ENCODE results near the gene MDK. TPM values are rescaled to one million over a fixed set of nuclear protein-coding genes. Genes with fewer than 3 reads are reported as not detected.

MDK gene
- total RNA-seq, 2 experiments from 2014 or later = 1.6 to 5.0 TPM

DNA sequence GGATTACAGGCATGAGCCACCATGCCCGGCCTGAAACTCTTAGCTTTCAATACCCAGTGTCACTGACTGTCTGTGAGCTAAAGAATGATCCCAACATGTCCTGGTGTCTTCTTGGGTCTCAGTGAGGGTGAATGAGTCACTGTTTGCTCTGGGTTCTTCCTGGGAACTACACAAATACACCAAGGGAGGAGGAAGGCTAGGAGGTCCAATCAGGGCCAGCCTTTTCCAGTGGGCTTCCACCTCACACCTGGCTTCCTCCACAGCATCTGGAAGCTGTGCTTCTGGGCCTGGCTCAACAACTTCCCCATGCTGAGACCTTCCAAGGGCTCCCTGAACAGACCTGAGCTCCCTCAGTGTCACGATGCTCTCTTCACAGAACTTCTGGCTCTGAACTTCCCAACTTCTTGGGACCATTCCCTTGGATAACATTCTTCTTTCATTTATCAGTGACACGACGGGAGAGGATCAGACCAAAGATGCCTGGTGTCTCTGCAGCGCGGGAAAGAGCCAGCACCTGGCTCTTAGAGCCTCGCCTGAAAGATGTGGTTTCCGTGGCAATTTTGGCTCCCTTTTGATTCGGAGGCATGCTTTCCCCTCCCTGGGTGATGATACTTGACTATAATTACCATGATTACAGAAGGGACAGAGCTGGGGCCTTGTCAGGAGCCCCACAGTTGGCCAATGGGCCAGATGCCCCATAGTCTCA, 32.4 kb downstream of the MDK start:
- H3K27ac Mint-ChIP-seq = peak overlapping the region; percentile 22
- H3K4me3 Mint-ChIP-seq = no peak overlapping the region
- no peak for DNase-seq
- H3K36me3 Mint-ChIP-seq = peaks cover 9% of the 10 kb centered on the region
- peaks cover 3% of the 10 kb centered on the region for H3K4me1 Mint-ChIP-seq
- CTCF ChIA-PET = interaction anchor here (0.8 kb wide), 1 partner anchor 14 kb away, joined by 3 read pairs; no protein-coding TSS in a partner anchor
- no peaks in the 10 kb centered on the region for H3K9me3 Mint-ChIP-seq (ENCODE audit: low read depth)
- H3K27me3 Mint-ChIP-seq = no peaks in the 10 kb centered on the region
- no peak for ATAC-seq

DNA sequence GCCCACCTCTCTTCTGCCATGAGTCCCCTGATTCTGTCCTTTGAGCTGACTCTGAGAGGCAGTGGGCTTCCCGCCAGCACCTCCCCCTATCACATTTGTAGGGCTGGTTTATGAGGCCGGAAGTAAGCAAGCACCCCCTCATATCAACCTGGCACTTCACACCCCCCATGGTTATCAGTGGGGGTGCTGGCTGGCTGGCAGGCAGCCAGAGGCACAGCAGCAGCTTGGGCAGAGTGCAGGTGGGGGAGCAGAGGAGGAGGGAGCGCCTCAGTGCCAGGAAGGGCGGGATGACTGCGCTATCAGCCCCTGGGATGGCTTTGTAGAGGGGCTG, 33.0 kb downstream of the MDK start:
- H3K27me3 Mint-ChIP-seq = no peaks in the 10 kb centered on the region
- DNase-seq (no peak), ATAC-seq (no peak)
- CTCF ChIA-PET = no interaction called here
- H3K36me3 Mint-ChIP-seq = peaks cover 9% of the 10 kb centered on the region
- no peaks in the 10 kb centered on the region for H3K9me3 Mint-ChIP-seq (ENCODE audit: low read depth)
- H3K4me3 Mint-ChIP-seq = no peak overlapping the region
- H3K4me1 Mint-ChIP-seq = peaks cover 3% of the 10 kb centered on the region
- H3K27ac Mint-ChIP-seq = peak overlapping the region; percentile 22

- Mint-ChIP-seq H3K36me3 (peaks cover 9% of the 10 kb centered on the region), H3K27ac (no peak overlapping the region), H3K9me3 (ENCODE audit: low read depth) (no peaks in the 10 kb centered on the region), H3K4me3 (no peak overlapping the region), H3K4me1 (peaks cover 3% of the 10 kb centered on the region), H3K27me3 (no peaks in the 10 kb centered on the region)
- ATAC-seq (no peak), DNase-seq (no peak)
- CTCF ChIA-PET = no interaction called here
These were observed 33.4 kb downstream of the MDK start for GRCh38 chr11:46414879-46415278.

- H3K36me3 Mint-ChIP-seq = peaks cover 10% of the 10 kb centered on the region
- CTCF ChIA-PET = no interaction called here
- no peak overlapping the region for H3K27ac Mint-ChIP-seq
- no peak for DNase-seq
- no peak for ATAC-seq
- H3K9me3 Mint-ChIP-seq (ENCODE audit: low read depth) = no peaks in the 10 kb centered on the region
- peaks cover 6% of the 10 kb centered on the region for H3K4me1 Mint-ChIP-seq
- no peaks in the 10 kb centered on the region for H3K27me3 Mint-ChIP-seq
- no peak overlapping the region for H3K4me3 Mint-ChIP-seq
These were observed 36.2 kb downstream of the MDK start for GRCh38 chr11:46417711-46418110.

GRCh38 chr11:46418751-46419150, 37.3 kb downstream of the MDK start:
- no peak overlapping the region for H3K27ac Mint-ChIP-seq
- no peak for ATAC-seq
- CTCF ChIA-PET = interaction anchor here (1.5 kb wide), 1 partner anchor 8 kb away, joined by 4 read pairs; no protein-coding TSS in a partner anchor
- H3K4me1 Mint-ChIP-seq = peaks cover 6% of the 10 kb centered on the region
- peaks cover 10% of the 10 kb centered on the region for H3K36me3 Mint-ChIP-seq
- H3K9me3 Mint-ChIP-seq (ENCODE audit: low read depth) = no peaks in the 10 kb centered on the region
- no peaks in the 10 kb centered on the region for H3K27me3 Mint-ChIP-seq
- H3K4me3 Mint-ChIP-seq = no peak overlapping the region
- DNase-seq = no peak

DNA sequence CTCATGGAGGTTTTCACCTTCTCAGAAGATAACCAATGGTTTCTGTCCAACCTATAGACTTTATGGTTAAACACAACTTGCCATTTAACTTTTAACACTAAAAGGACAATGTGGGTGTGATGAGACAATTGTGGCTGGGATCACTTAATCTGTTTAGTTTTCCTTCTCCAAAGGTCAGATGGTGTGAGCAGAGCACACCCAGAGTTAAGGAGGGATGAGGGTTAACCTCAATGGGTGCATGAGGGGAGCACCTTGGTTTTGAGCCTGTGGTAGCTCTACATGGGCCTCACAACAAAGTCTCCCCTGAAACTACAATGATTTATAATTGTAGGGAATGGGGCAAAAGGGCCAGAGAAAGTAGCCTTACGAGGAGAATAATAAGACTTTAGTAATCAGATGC, 39.0 kb downstream of the MDK start:
- ATAC-seq = no peak
- Mint-ChIP-seq H3K4me3 (no peak overlapping the region), H3K27me3 (no peaks in the 10 kb centered on the region), H3K27ac (no peak overlapping the region), H3K4me1 (peaks cover 3% of the 10 kb centered on the region), H3K36me3 (peaks cover 5% of the 10 kb centered on the region), H3K9me3 (ENCODE audit: low read depth) (no peaks in the 10 kb centered on the region)
- CTCF ChIA-PET = no interaction called here
- DNase-seq = no peak

GRCh38 chr11:46421257-46421880, 39.9 kb downstream of the MDK start:
- Mint-ChIP-seq H3K4me1 (peaks cover 3% of the 10 kb centered on the region), H3K4me3 (no peak overlapping the region), H3K27ac (no peak overlapping the region), H3K36me3 (peaks cover 5% of the 10 kb centered on the region), H3K9me3 (ENCODE audit: low read depth) (no peaks in the 10 kb centered on the region), H3K27me3 (no peaks in the 10 kb centered on the region)
- CTCF ChIA-PET = interaction anchor here (0.5 kb wide), 1 partner anchor 209 kb away, joined by 5 read pairs; no protein-coding TSS in a partner anchor
- no peak for DNase-seq
- ATAC-seq = no peak

- Mint-ChIP-seq H3K27me3 (no peaks in the 10 kb centered on the region), H3K36me3 (peaks cover 5% of the 10 kb centered on the region), H3K4me1 (peaks cover 3% of the 10 kb centered on the region), H3K4me3 (no peak overlapping the region), H3K9me3 (ENCODE audit: low read depth) (no peaks in the 10 kb centered on the region), H3K27ac (no peak overlapping the region)
- CTCF ChIA-PET = no interaction called here
- ATAC-seq (no peak), DNase-seq (no peak)
These were observed 41.1 kb downstream of the MDK start for GRCh38 chr11:46422588-46422987.

GRCh38 chr11:46426233-46426991, 44.9 kb downstream of the MDK start:
- Mint-ChIP-seq H3K36me3 (peaks cover 11% of the 10 kb centered on the region), H3K4me3 (no peak overlapping the region)

DNA sequence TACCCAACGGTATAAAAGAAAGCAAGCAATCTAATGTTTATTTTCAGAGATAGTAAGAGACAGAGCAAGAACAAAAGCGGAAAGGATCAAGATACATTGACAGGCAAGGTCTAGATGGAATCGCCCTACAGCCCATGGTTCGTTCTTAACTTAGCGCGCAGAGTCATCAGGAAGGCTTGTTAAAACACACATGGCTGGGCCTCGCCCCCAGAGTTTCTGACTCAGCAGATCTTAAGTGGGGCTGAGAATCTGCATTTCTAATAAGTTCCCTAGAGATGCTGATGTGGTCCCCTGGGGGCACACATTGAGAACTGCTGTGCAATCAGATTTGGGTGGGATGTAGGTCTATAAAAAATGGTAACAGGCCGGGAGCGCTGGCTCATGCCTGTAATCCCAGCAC, 45.9 kb downstream of the MDK start:
- H3K27ac Mint-ChIP-seq = no peak overlapping the region
- no peaks in the 10 kb centered on the region for H3K27me3 Mint-ChIP-seq
- H3K36me3 Mint-ChIP-seq = peaks cover 14% of the 10 kb centered on the region
- CTCF ChIA-PET = interaction anchor here (0.7 kb wide), 1 partner anchor 122 kb away, joined by 3 read pairs; no protein-coding TSS in a partner anchor
- H3K9me3 Mint-ChIP-seq (ENCODE audit: low read depth) = no peaks in the 10 kb centered on the region
- ATAC-seq (no peak), DNase-seq (no peak)
- H3K4me3 Mint-ChIP-seq = no peak overlapping the region
- no peaks in the 10 kb centered on the region for H3K4me1 Mint-ChIP-seq

More at GRCh38 chr11:46426233-46426991, 44.9 kb downstream of the MDK start:
- Mint-ChIP-seq H3K9me3 (ENCODE audit: low read depth) (no peaks in the 10 kb centered on the region), H3K27ac (no peak overlapping the region), H3K27me3 (no peaks in the 10 kb centered on the region), H3K4me1 (no peaks in the 10 kb centered on the region)
- ATAC-seq (no peak), DNase-seq (no peak)
- CTCF ChIA-PET = no interaction called here

GRCh38 chr11:46429717-46430116, 48.2 kb downstream of the MDK start:
- ATAC-seq (no peak), DNase-seq (no peak)
- Mint-ChIP-seq H3K4me3 (no peak overlapping the region), H3K36me3 (peaks cover 20% of the 10 kb centered on the region), H3K27ac (no peak overlapping the region), H3K9me3 (ENCODE audit: low read depth) (no peaks in the 10 kb centered on the region), H3K4me1 (no peaks in the 10 kb centered on the region), H3K27me3 (no peaks in the 10 kb centered on the region)
- CTCF ChIA-PET = no interaction called here

DNA sequence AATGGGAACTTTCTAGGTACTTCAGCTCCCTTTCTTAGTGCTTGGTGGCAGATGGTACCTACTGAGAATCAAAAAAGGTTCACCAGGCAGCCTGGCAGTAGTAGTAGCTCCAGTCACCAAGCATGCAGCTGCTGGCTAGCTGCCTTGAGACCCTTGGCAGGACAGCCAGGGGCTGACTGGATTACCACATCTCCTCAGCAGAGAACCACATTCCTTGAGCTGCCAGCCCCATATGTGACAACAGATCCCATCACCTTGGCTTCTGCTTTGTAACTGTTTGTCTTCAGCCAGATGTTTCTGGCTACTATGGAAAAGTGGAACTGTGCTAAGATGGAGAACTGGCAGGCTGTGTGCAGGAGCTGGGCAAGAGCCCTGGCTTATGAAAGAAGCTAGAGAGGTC, 49.7 kb downstream of the MDK start:
- H3K4me1 Mint-ChIP-seq = no peaks in the 10 kb centered on the region
- H3K9me3 Mint-ChIP-seq (ENCODE audit: low read depth) = no peaks in the 10 kb centered on the region
- no peak overlapping the region for H3K4me3 Mint-ChIP-seq
- peaks cover 22% of the 10 kb centered on the region for H3K36me3 Mint-ChIP-seq
- DNase-seq (no peak), ATAC-seq (no peak)
- no peaks in the 10 kb centered on the region for H3K27me3 Mint-ChIP-seq
- no peak overlapping the region for H3K27ac Mint-ChIP-seq
- CTCF ChIA-PET = no interaction called here

Measured in activated CD8-positive, alpha-beta memory T cell treated with anti-CD3 and anti-CD28 coated beads, Interleukin-2, amount 10 ng/mL, durations not matched to agents 7 days and 5 days (primary cell).